Upper lobe of left lung (tissue), 6 donors: ENCODE results near the gene ABR. TPM values are rescaled to one million over a fixed set of nuclear protein-coding genes. Genes with fewer than 3 reads are reported as not detected.

ENCODE experiments used
- ATAC-seq, 2 donors: fragments of 200-7000 bp; cut with Tn5 transposase; one replicate each; pipeline ENCODE4 v1.9.1; 2022; ENCODE audit warnings: mild to moderate bottlenecking in 2 of 2, moderate library complexity in 2 of 2; ENCODE audit not compliant: low FRiP score in 2 of 2
- DNase-seq, 2 donors: peaks; one replicate each; pipeline ENCODE4 v3.0.0-alpha.2; 2019 to 2020
- H3K27ac ChIP-seq, 4 donors: fragments of 200-600 bp; sonication (generic); one replicate each; pipeline ENCODE4 v1.5.1; 2016 to 2019
- H3K27me3 ChIP-seq, 4 donors: fragments of 200-600 bp; sonication (generic); one replicate each; pipeline ENCODE4 v1.5.1; 2017 to 2019
- H3K36me3 ChIP-seq, 4 donors: fragments of 200-600 bp; sonication (generic); one replicate each; pipeline ENCODE4 v1.5.1; 2016 to 2019
- H3K4me1 ChIP-seq, 4 donors: fragments of 200-600 bp; sonication (generic); one replicate each; pipeline ENCODE4 v1.5.1; 2018 to 2019
- H3K4me3 ChIP-seq, 4 donors: fragments of 200-600 bp; sonication (generic); one replicate each; pipeline ENCODE4 v1.5.1; 2017 to 2019; ENCODE audit warnings: mild to moderate bottlenecking in 2 of 4, moderate library complexity in 1 of 4
- H3K9me3 ChIP-seq, 4 donors: fragments of 200-600 bp; sonication (generic); one replicate each; pipeline ENCODE4 v1.5.1; 2018 to 2019
- CTCF ChIP-seq, 6 experiments: fragments of 450-650 bp in 4 of 6; fragments of 200-600 bp in 2 of 6; sonication (generic) in 2 of 6; IDR thresholded peaks; one replicate each; pipeline ENCODE4 v1.5.1; 2016 to 2019; ENCODE audit warnings: antibody characterized with exemption in 6 of 6
- EP300 ChIP-seq, 4 donors: sonication (generic); formaldehyde crosslinking; IDR thresholded peaks; one replicate each; pipeline ENCODE4 v1.5.1; 2017; ENCODE audit warnings: antibody characterized with exemption in 4 of 4, control low read depth in 2 of 4
- POLR2A ChIP-seq, 4 donors: fragments of 450-650 bp; IDR thresholded peaks; one replicate each; pipeline ENCODE4 v1.5.1; 2016 to 2017; ENCODE audit warnings: antibody characterized with exemption in 4 of 4, mild to moderate bottlenecking in 2 of 4
- POLR2AphosphoS5 ChIP-seq, 2 donors: sonication (generic); formaldehyde crosslinking; IDR thresholded peaks; one replicate each; pipeline ENCODE4 v1.5.1; 2017; ENCODE audit warnings: antibody characterized with exemption in 2 of 2
- WGBS, 2 donors: methylation state at CpG; one replicate each; pipeline ENCODE4 v1.1.5; 2017 to 2018; 5-methylcytosine and 5-hydroxymethylcytosine counted together
- total RNA-seq, 6 donors: library from RNA; depleted of rRNA in 4 of 6; stranded (reverse); fragments of >200 nt in 4 of 6; gene quantifications; one replicate each; pipeline versions ENCODE4 v1.1.0 to v1.2.1, GENCODE V29; 2016 to 2021
- donor health status: DM: no; HTN: no; CAD: no; lungs with moderate emphysema.
- donor health status: DM: no; HTN: yes; CAD: no; lungs with severe emphysema.

ABR gene
- total RNA-seq, 6 donors from 2014 or later: 117 to 645 (median 206) TPM

DNA sequence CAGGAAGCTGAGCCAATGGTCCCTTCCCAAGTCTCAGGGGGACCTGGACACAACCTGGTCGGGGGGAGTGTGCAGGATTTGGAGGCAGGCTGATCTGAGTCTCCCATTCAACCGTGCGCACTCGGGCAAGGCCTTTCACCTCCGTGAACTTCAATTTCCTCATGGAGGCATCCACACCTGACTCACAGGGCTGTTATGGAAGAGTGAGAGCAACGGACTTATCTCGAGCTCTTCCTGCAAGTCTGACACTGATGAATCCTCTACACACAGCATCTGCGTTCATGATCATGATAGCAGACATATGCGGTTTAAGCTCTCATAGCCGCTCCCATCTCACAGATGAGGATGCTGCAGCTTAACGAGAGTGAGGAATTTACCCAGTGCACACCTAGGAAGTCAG, 161.2 kb downstream of the ABR start:
- peaks cover 0 to 17% (median 9%) of the 10 kb centered on the region in 4 donors for H3K36me3 ChIP-seq
- peak overlapping the region in 2 of 4 donors; percentile 69 to 74 for H3K27ac ChIP-seq
- no peak for DNase-seq

GRCh38 chr17:1013729-1014090, 166.1 kb downstream of the ABR start:
- no peaks in the 10 kb centered on the region for H3K9me3 ChIP-seq
- H3K27me3 ChIP-seq: no peaks in the 10 kb centered on the region
- no peak for ATAC-seq
- DNase-seq: no peak
- H3K4me3 ChIP-seq: no peak overlapping the region
- peaks cover 16 to 53% (median 43%) of the 10 kb centered on the region in 4 donors for H3K36me3 ChIP-seq
- no peak overlapping the region for H3K27ac ChIP-seq
- 93 to 96% methylated on average over 9 of the region's 9 CpGs for WGBS, 2 donors
- H3K4me1 ChIP-seq: peaks cover 0 to 8% (median 4%) of the 10 kb centered on the region in 4 donors
- TF ChIP-seq EP300 (IDR thresholded peaks at IDR 0.05) (no peak), POLR2AphosphoS5 (IDR thresholded peaks at IDR 0.05) (no peak), CTCF (IDR thresholded peaks at IDR 0.05) (no peak)

More for the DNA sequence above, 161.2 kb downstream of the ABR start:
- peaks cover 0 to 14% (median 2%) of the 10 kb centered on the region in 4 donors for H3K4me1 ChIP-seq
- 91 to 92% methylated on average over 4 to 11 of the region's 11 CpGs for WGBS, 2 donors
- H3K9me3 ChIP-seq: no peaks in the 10 kb centered on the region
- no peak overlapping the region for H3K4me3 ChIP-seq
- ATAC-seq: no peak
- TF ChIP-seq CTCF (IDR thresholded peaks at IDR 0.05) (no peak), POLR2AphosphoS5 (IDR thresholded peaks at IDR 0.05) (no peak), POLR2A (IDR thresholded peaks at IDR 0.05) (no peak), EP300 (IDR thresholded peaks at IDR 0.05) (no peak)
- no peaks in the 10 kb centered on the region for H3K27me3 ChIP-seq

GRCh38 chr17:1012823-1013728, 166.7 kb downstream of the ABR start:
- TF ChIP-seq POLR2AphosphoS5 (IDR thresholded peaks at IDR 0.05) (no peak), CTCF (IDR thresholded peaks at IDR 0.05) (no peak), POLR2A (IDR thresholded peaks at IDR 0.05) (no peak)
- Histone ChIP-seq H3K4me3 (no peak overlapping the region), H3K27ac (peak overlapping the region in 2 of 4 donors; percentile 26 to 84), H3K9me3 (no peaks in the 10 kb centered on the region), H3K36me3 (peaks cover 21 to 60% (median 48%) of the 10 kb centered on the region in 4 donors), H3K27me3 (no peaks in the 10 kb centered on the region), H3K4me1 (peaks cover 0 to 14% (median 4%) of the 10 kb centered on the region in 4 donors)
- WGBS, 2 donors: 88 to 90% methylated on average over 14 to 28 of the region's 30 CpGs
- DNase-seq: peak in 1 of 2 donors; percentile 64
- ATAC-seq: no peak

DNA sequence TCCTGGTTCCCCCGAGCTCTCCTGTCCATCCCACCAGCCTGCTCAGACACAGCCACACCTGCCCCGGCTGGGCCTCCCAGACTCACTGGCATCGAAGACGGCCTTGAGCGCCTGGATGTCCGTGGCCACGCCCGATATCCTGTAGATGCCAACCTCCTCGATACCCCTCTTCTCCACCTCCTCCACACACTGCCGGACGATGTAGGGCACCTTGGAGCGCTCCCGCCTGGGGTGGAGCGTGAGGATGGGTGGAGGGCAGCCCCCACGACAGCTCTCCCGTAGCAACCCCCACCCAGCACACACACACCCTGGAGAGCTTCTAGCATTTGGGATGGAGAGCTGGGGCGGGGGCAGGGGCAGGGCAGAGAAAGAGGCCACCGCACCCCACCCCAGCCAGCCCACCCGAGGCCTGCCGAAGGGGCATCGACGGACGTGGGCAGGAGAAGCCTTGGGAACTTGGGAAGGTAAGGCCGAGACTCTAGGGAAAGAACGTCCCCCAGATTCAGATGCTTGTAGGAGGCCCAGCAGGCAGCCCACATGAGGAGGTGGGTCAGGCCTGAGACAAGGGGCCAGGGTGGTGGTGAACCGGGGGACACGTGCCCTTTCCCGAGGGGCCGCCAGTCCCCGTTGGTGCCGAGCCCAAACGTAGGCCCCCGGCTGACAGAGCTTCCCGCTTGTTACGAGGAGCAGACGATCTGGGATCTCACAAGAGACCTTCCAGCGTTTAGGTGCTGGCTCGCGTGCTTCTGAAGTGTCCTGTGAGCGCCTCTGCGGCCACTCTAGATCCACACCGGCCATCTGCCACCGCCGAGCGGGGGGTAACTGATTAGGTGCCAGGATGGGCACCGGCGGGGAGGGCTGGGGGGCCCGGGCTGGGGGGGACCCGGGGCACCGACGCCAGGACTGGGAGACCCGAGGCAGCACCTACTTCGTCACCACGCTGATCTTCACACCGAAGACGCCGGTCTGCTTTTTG, 167.7 kb downstream of the ABR start:
- DNase-seq (peak in 1 of 2 donors; percentile 69), ATAC-seq (no peak)
- 89 to 92% methylated on average over 29 to 44 of the region's 57 CpGs for WGBS, 2 donors
- Histone ChIP-seq H3K27ac (peak overlapping the region in 3 of 4 donors; percentile 34 to 84 (median 79)), H3K27me3 (no peaks in the 10 kb centered on the region), H3K36me3 (peaks cover 28 to 70% (median 58%) of the 10 kb centered on the region in 4 donors), H3K9me3 (no peaks in the 10 kb centered on the region), H3K4me1 (peaks cover 4 to 23% (median 6%) of the 10 kb centered on the region in 4 donors), H3K4me3 (no peak overlapping the region)
- TF ChIP-seq POLR2AphosphoS5 (IDR thresholded peaks at IDR 0.05) (no peak), EP300 (IDR thresholded peaks at IDR 0.05) (no peak), POLR2A (IDR thresholded peaks at IDR 0.05) (no peak), CTCF (IDR thresholded peaks at IDR 0.05) (no peak)
